Esophagus (tissue), 2 donors: ENCODE measurements around the gene APOC1. TPM values are rescaled to one million over a fixed set of nuclear protein-coding genes. Genes with fewer than 3 reads are reported as not detected.

ENCODE experiments used
- H3K27ac ChIP-seq, 2 donors: one replicate each; pipeline ENCODE4 v1.5.1; 2013; ENCODE audit warnings: low read depth in 2 of 2, mild to moderate bottlenecking in 2 of 2, inconsistent platforms in 1 of 2, low read length in 1 of 2, moderate library complexity in 1 of 2
- H3K27me3 ChIP-seq, 2 donors: one replicate each; pipeline ENCODE4 v1.6.1; 2013; ENCODE audit warnings: low read length in 2 of 2, control low read depth in 1 of 2, mild to moderate bottlenecking in 1 of 2; ENCODE audit not compliant: insufficient read depth in 2 of 2, control insufficient read depth in 1 of 2
- H3K36me3 ChIP-seq, 2 donors: one replicate each; pipeline ENCODE4 v1.6.1; 2013; ENCODE audit warnings: low read length in 1 of 2; ENCODE audit not compliant: control insufficient read depth in 2 of 2, insufficient read depth in 2 of 2
- H3K4me1 ChIP-seq, 2 donors: one replicate each; pipeline ENCODE4 v1.6.1; 2013; ENCODE audit warnings: low read length in 1 of 2; ENCODE audit not compliant: control insufficient read depth in 2 of 2, insufficient read depth in 2 of 2
- H3K4me3 ChIP-seq, 2 donors: one replicate each; pipeline ENCODE4 v1.5.1; 2013; ENCODE audit warnings: low read length in 2 of 2, mild to moderate bottlenecking in 2 of 2, low read depth in 1 of 2, moderate library complexity in 1 of 2
- H3K9me3 ChIP-seq, 2 donors: one replicate each; pipeline ENCODE4 v1.6.1; 2013; ENCODE audit warnings: mild to moderate bottlenecking in 2 of 2, low read depth in 1 of 2, low read length in 1 of 2, moderate library complexity in 1 of 2; ENCODE audit not compliant: control insufficient read depth in 2 of 2, insufficient read depth in 1 of 2
- WGBS, 2 donors: extraction: QIAGEN DNeasy Blood & Tissue Kit; methylation state at CpG; one replicate each; pipeline ENCODE4 v1.1.7; 2013; 5-methylcytosine and 5-hydroxymethylcytosine counted together
- polyA plus RNA-seq, 2 donors: library from polyadenylated mRNA; stranded (reverse); fragments of 200-250 nt; gene quantifications; one replicate each; pipeline ENCODE4 v1.2.3, GENCODE V29; 2013
- donor health status: healthy with polysubstance abuse.
- donor health status: Bipolar disorder and iron deficiency.

APOC1 gene
- polyA plus RNA-seq, 2 donors: 2.0 to 2.2 TPM

- WGBS, 2 donors: 91 to 92% methylated on average over 5 of the region's 5 CpGs
- Histone ChIP-seq H3K4me3 (no peak overlapping the region), H3K9me3 (no peaks in the 10 kb centered on the region), H3K27ac (no peak overlapping the region), H3K4me1 (no peaks in the 10 kb centered on the region), H3K36me3 (peaks cover 8 to 14% of the 10 kb centered on the region in 2 donors), H3K27me3 (no peaks in the 10 kb centered on the region)
Measured at GRCh38 chr19:44968118-44968517, 53.7 kb downstream of the APOC1 start.

GRCh38 chr19:44968670-44969069 lies 54.3 kb downstream of the APOC1 start:
- WGBS, 2 donors: 87 to 89% methylated on average over 4 of the region's 4 CpGs
- H3K27ac ChIP-seq: no peak overlapping the region
- H3K9me3 ChIP-seq: no peaks in the 10 kb centered on the region
- no peaks in the 10 kb centered on the region for H3K27me3 ChIP-seq
- H3K4me1 ChIP-seq: no peaks in the 10 kb centered on the region
- H3K36me3 ChIP-seq: peaks cover 11 to 14% of the 10 kb centered on the region in 2 donors
- H3K4me3 ChIP-seq: no peak overlapping the region

Other genes with a start within 250 kb of the APOC1 start
- 1 to 10 TPM; 5.6 to 7.5 TPM for gene CEACAM19, start 243.1 kb upstream of the APOC1 start, polyA plus RNA-seq
- under 1 TPM in 1 of 2 donors, not detected in 1; 0.16 TPM for gene CEACAM16, start 215.5 kb upstream of the APOC1 start, polyA plus RNA-seq
- gene BCL3, start 165.9 kb upstream of the APOC1 start, polyA plus RNA-seq: 100 to 1,000 TPM in 1 of 2 donors, 10 to 100 TPM in 1; 64.5 to 107 TPM
- gene CBLC, start 136.7 kb upstream of the APOC1 start, polyA plus RNA-seq: 10 to 100 TPM; 35.0 to 39.4 TPM
- gene BCAM, start 105.5 kb upstream of the APOC1 start, polyA plus RNA-seq: 10 to 100 TPM; 18.0 to 22.1 TPM
- 10 to 100 TPM; 58.7 to 60.9 TPM for gene NECTIN2, start 68.3 kb upstream of the APOC1 start, polyA plus RNA-seq
- 10 to 100 TPM; 46.0 to 60.8 TPM for gene TOMM40, start 23.4 kb upstream of the APOC1 start, polyA plus RNA-seq
- 10 to 100 TPM in 1 of 2 donors, 1 to 10 TPM in 1; 9.6 to 17.9 TPM for gene APOE, start 8.8 kb upstream of the APOC1 start, polyA plus RNA-seq
- gene APOC4, start 27.6 kb downstream of the APOC1 start, polyA plus RNA-seq: not detected
- gene APOC2, start 31.4 kb downstream of the APOC1 start, polyA plus RNA-seq: under 1 TPM; 0.84 to 0.87 TPM
- gene CLPTM1, start 40.8 kb downstream of the APOC1 start, polyA plus RNA-seq: 10 to 100 TPM; 56.0 to 61.9 TPM
- gene RELB, start 86.9 kb downstream of the APOC1 start, polyA plus RNA-seq: 1 to 10 TPM; 7.2 TPM
- 100 to 1,000 TPM in 1 of 2 donors, 10 to 100 TPM in 1; 42.6 to 132 TPM for gene CLASRP, start 124.4 kb downstream of the APOC1 start, polyA plus RNA-seq
- 10 to 100 TPM in 1 of 2 donors, 1 to 10 TPM in 1; 7.6 to 14.5 TPM for gene ZNF296, start 161.9 kb downstream of the APOC1 start, polyA plus RNA-seq
- gene GEMIN7, start 164.7 kb downstream of the APOC1 start, polyA plus RNA-seq: 10 to 100 TPM; 20.7 to 21.3 TPM
- gene PPP1R37, start 178.6 kb downstream of the APOC1 start, polyA plus RNA-seq: 10 to 100 TPM; 17.5 to 43.1 TPM
- 1 to 10 TPM in 1 of 2 donors, under 1 TPM in 1; 0.61 to 1.3 TPM for gene NKPD1, start 246.4 kb downstream of the APOC1 start, polyA plus RNA-seq